Trophoblast cell (in vitro differentiated cells and primary cell): ENCODE measurements around the gene METTL23.

Experiments
- DNase-seq, 2 donors: peaks; one replicate each; pipeline ENCODE4 v3.0.0-alpha.2; 2016
- H2AFZ ChIP-seq: 2 replicates; pipeline ENCODE4 v1.6.1; 2013; ENCODE audit warnings: low read length, moderate library complexity, mild to moderate bottlenecking; ENCODE audit not compliant: insufficient read depth, poor library complexity
- H2AK5ac ChIP-seq: 2 replicates; pipeline ENCODE4 v1.6.1; 2013; ENCODE audit warnings: mild to moderate bottlenecking, low read length
- H2BK120ac ChIP-seq: 2 replicates; pipeline ENCODE4 v1.6.1; 2013; ENCODE audit warnings: low read length, mild to moderate bottlenecking, moderate library complexity; ENCODE audit not compliant: insufficient read depth, poor library complexity
- H2BK12ac ChIP-seq: 2 replicates; pipeline ENCODE4 v1.6.1; 2013; ENCODE audit warnings: mild to moderate bottlenecking, low read length, moderate library complexity
- H2BK5ac ChIP-seq: 2 replicates; pipeline ENCODE4 v1.6.1; 2013; ENCODE audit warnings: low read length, low read depth, moderate library complexity, mild to moderate bottlenecking; ENCODE audit not compliant: poor library complexity
- H3K14ac ChIP-seq: 2 replicates; pipeline ENCODE4 v1.6.1; 2013; ENCODE audit warnings: mild to moderate bottlenecking, low read length
- H3K18ac ChIP-seq: 2 replicates; pipeline ENCODE4 v1.6.1; 2013; ENCODE audit warnings: mild to moderate bottlenecking, low read length
- H3K23ac ChIP-seq: 2 replicates; pipeline ENCODE4 v1.6.1; 2013; ENCODE audit warnings: low read length
- H3K27ac ChIP-seq: 2 replicates; pipeline ENCODE4 v1.5.1; 2013; ENCODE audit warnings: low read depth, mild to moderate bottlenecking, inconsistent platforms, low read length, moderate library complexity
- H3K27me3 ChIP-seq: 2 replicates; pipeline ENCODE4 v1.6.1; 2013; ENCODE audit warnings: inconsistent platforms, mild to moderate bottlenecking, low read length, moderate library complexity; ENCODE audit not compliant: insufficient read depth
- H3K36me3 ChIP-seq, 2 experiments: 1 replicate in 1 of 2; 2 replicates in 1 of 2; pipeline ENCODE4 v1.6.1; 2013; ENCODE audit warnings: low read length in 2 of 2, mild to moderate bottlenecking in 2 of 2, moderate library complexity in 1 of 2; ENCODE audit not compliant: insufficient read depth in 2 of 2, control insufficient read depth in 1 of 2
- H3K4ac ChIP-seq: 2 replicates; pipeline ENCODE4 v1.6.1; 2013; ENCODE audit warnings: low read depth, mild to moderate bottlenecking, low read length, moderate library complexity
- H3K4me1 ChIP-seq, 2 experiments: 1 replicate in 1 of 2; 2 replicates in 1 of 2; pipeline ENCODE4 v1.6.1; 2013; ENCODE audit warnings: low read length in 2 of 2, mild to moderate bottlenecking in 2 of 2, moderate library complexity in 1 of 2; ENCODE audit not compliant: insufficient read depth in 2 of 2, control insufficient read depth in 1 of 2
- H3K4me2 ChIP-seq: 2 replicates; pipeline ENCODE4 v1.6.1; 2013; ENCODE audit warnings: inconsistent platforms, mild to moderate bottlenecking, low read length, moderate library complexity
- H3K4me3 ChIP-seq: 2 replicates; pipeline ENCODE4 v1.5.1; 2013; ENCODE audit warnings: mild to moderate bottlenecking, low read depth, low read length, inconsistent platforms
- H3K79me1 ChIP-seq: one replicate; pipeline ENCODE4 v1.6.1; 2013; ENCODE audit warnings: low read length
- H3K79me2 ChIP-seq: 2 replicates; pipeline ENCODE4 v1.6.1; 2013; ENCODE audit warnings: low read length, mild to moderate bottlenecking; ENCODE audit not compliant: control insufficient read depth, insufficient read depth, poor library complexity
- H3K9ac ChIP-seq: 2 replicates; pipeline ENCODE4 v1.6.1; 2013; ENCODE audit warnings: mild to moderate bottlenecking, low read length
- H3K9me3 ChIP-seq: 2 replicates; pipeline ENCODE4 v1.6.1; 2013; ENCODE audit warnings: low read depth, mild to moderate bottlenecking, control low read depth, inconsistent platforms, low read length; ENCODE audit not compliant: insufficient read depth
- H4K12ac ChIP-seq: 2 replicates; pipeline ENCODE4 v1.6.1; 2013; ENCODE audit warnings: low read depth, mild to moderate bottlenecking, low read length, moderate library complexity
- H4K8ac ChIP-seq: 2 replicates; pipeline ENCODE4 v1.6.1; 2013; ENCODE audit warnings: low read depth, mild to moderate bottlenecking, low read length, moderate library complexity
- H4K91ac ChIP-seq: one replicate; pipeline ENCODE4 v1.6.1; 2013; ENCODE audit warnings: low read depth, mild to moderate bottlenecking, low read length, moderate library complexity
- WGBS: extraction: QIAGEN DNeasy Blood & Tissue Kit; methylation state at CpG from one replicate; pipeline ENCODE4 v1.1.7; 2013; ENCODE audit warnings: missing lambda C conversion rate; ENCODE audit not compliant: insufficient read length, insufficient coverage; ENCODE audit errors: extremely low coverage; 5-methylcytosine and 5-hydroxymethylcytosine counted together

METTL23 gene

GRCh38 chr17:76748657-76749056 is 22.0 kb downstream of the METTL23 start:
- no peak overlapping the region for H3K4me2 ChIP-seq
- H3K23ac ChIP-seq, result no peak overlapping the region
- no peaks in the 10 kb centered on the region for H3K27me3 ChIP-seq
- H2BK5ac ChIP-seq, result no peak overlapping the region
- H4K12ac ChIP-seq, result no peak overlapping the region
- no peak overlapping the region for H2BK12ac ChIP-seq
- no peak overlapping the region for H3K4ac ChIP-seq
- H3K18ac ChIP-seq, result no peak overlapping the region
- no peak for DNase-seq
- H3K27ac ChIP-seq, result no peak overlapping the region
- H2AFZ ChIP-seq, result no peak overlapping the region
- no peak overlapping the region for H4K91ac ChIP-seq
- no peaks in the 10 kb centered on the region for H3K79me1 ChIP-seq
- H3K36me3 ChIP-seq, result peaks cover 11 to 19% of the 10 kb centered on the region in 2 experiments
- no peak overlapping the region for H3K9ac ChIP-seq
- no peaks in the 10 kb centered on the region for H3K9me3 ChIP-seq
- no peak overlapping the region for H2AK5ac ChIP-seq
- no peak overlapping the region for H2BK120ac ChIP-seq
- H3K4me3 ChIP-seq, result no peak overlapping the region
- WGBS, result no CpG with 5 or more reads among the region's 1 CpG
- H3K79me2 ChIP-seq, result no peaks in the 10 kb centered on the region
- H3K14ac ChIP-seq, result no peak overlapping the region
- H3K4me1 ChIP-seq, result no peaks in the 10 kb centered on the region
- no peak overlapping the region for H4K8ac ChIP-seq

DNA sequence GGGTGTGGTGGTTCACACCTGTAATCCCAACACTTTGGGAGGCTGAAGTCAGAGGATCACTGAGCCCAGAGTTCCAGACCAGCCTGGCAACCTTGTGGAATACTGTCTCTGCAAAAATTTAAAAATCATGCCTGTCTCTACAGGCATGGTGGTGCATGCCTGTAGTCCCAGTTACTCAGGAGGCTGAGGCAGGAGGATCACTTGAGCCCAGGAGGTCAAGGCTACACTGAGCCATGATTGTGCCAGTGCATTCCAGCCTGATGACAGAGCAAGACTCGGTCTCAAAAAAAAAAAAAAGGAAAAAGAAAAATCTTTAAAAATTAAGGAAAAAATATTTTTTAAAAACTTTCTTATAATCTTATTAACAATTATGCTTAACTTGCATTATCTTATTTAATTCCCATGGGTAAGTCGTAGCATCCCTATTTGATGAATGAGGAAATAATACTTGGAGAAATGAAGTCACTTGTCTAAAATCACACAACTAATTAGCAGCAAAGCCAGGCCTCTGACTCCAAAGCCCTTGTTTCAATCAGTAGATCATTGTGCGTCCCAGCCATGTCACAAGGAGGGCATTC is 24.9 kb downstream of the METTL23 start:
- no peak overlapping the region for H3K4me3 ChIP-seq
- H3K4me2 ChIP-seq, result no peak overlapping the region
- H3K9ac ChIP-seq, result no peak overlapping the region
- H3K9me3 ChIP-seq, result no peaks in the 10 kb centered on the region
- H2BK12ac ChIP-seq, result no peak overlapping the region
- no peak overlapping the region for H3K18ac ChIP-seq
- no peak overlapping the region for H4K91ac ChIP-seq
- no peak overlapping the region for H3K23ac ChIP-seq
- H3K27ac ChIP-seq, result no peak overlapping the region
- H3K14ac ChIP-seq, result no peak overlapping the region
- no peak overlapping the region for H4K8ac ChIP-seq
- H3K36me3 ChIP-seq, result peaks cover 5 to 11% of the 10 kb centered on the region in 2 experiments
- H2BK5ac ChIP-seq, result no peak overlapping the region
- H4K12ac ChIP-seq, result no peak overlapping the region
- no peaks in the 10 kb centered on the region for H3K4me1 ChIP-seq
- H3K4ac ChIP-seq, result no peak overlapping the region
- no peak overlapping the region for H2BK120ac ChIP-seq
- WGBS, result no CpG with 5 or more reads among the region's 3 CpGs
- no peaks in the 10 kb centered on the region for H3K79me2 ChIP-seq
- H3K27me3 ChIP-seq, result no peaks in the 10 kb centered on the region
- no peak overlapping the region for H2AK5ac ChIP-seq
- peak; percentile 27 to 59 for DNase-seq
- no peak overlapping the region for H2AFZ ChIP-seq
- H3K79me1 ChIP-seq, result no peaks in the 10 kb centered on the region

GRCh38 chr17:76752006-76752405 is 25.4 kb downstream of the METTL23 start:
- Histone ChIP-seq H3K9me3 (no peaks in the 10 kb centered on the region), H3K23ac (no peak overlapping the region), H4K12ac (no peak overlapping the region), H3K36me3 (peaks cover 6 to 11% of the 10 kb centered on the region in 2 experiments), H2AFZ (no peak overlapping the region), H3K14ac (no peak overlapping the region), H2BK120ac (no peak overlapping the region), H3K4ac (no peak overlapping the region), H3K4me3 (no peak overlapping the region), H2BK5ac (no peak overlapping the region), H3K27ac (no peak overlapping the region), H4K8ac (no peak overlapping the region), H2AK5ac (no peak overlapping the region), H2BK12ac (no peak overlapping the region), H3K27me3 (no peaks in the 10 kb centered on the region), H3K4me1 (no peaks in the 10 kb centered on the region), H3K9ac (no peak overlapping the region), H3K79me2 (no peaks in the 10 kb centered on the region), H4K91ac (no peak overlapping the region), H3K79me1 (no peaks in the 10 kb centered on the region), H3K18ac (no peak overlapping the region), H3K4me2 (no peak overlapping the region)
- no peak for DNase-seq
- WGBS, result no CpG with 5 or more reads among the region's 4 CpGs

DNA sequence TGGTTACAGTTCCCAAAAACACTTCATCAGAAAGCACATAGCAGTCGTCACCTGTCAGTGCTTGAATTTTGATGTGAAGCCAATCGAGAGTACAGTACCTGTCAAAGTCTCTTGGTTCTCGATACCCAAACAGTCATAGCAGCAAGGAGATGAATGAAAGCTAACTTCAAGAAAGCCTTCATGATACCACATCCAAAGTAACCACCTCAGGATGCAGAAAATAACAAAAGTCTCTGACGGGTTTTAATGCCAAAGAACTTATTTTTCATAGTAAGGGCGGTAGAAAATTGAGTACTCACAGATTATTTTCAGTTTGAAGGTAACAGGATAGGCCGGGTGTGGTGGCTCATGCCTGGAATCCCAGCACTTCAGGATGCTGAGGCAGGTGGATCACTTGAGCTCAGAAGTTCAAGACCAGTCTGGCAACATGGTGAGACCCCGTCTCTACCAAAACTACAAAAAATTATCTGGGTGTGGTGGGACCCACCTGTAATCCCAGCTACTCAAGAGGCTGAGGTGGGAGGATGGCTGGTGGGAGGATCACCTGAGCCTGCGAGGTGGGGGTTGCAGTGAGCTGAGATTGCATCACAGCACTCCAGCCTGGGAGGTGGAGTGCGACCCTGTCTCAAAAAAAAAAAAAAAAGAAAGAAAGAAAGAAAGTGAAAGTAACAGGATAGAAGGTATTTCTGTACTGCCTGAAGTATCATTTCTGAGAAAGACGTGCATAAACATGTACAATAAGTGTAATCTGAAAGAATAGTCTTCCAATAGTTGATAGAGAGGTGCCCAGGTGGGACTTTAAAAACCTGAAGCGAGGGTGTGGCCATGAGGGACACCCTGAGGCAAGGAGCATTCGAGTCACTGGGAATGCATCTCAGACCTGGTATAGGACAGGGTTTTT is 26.7 kb downstream of the METTL23 start:
- Histone ChIP-seq H3K4ac (no peak overlapping the region), H3K27me3 (no peaks in the 10 kb centered on the region), H3K9me3 (no peaks in the 10 kb centered on the region), H3K18ac (no peak overlapping the region), H3K4me2 (no peak overlapping the region), H3K4me1 (no peaks in the 10 kb centered on the region), H3K4me3 (no peak overlapping the region), H2AFZ (no peak overlapping the region), H3K23ac (no peak overlapping the region), H4K12ac (no peak overlapping the region), H4K91ac (no peak overlapping the region), H3K36me3 (peaks cover 8 to 9% of the 10 kb centered on the region in 2 experiments), H3K79me2 (no peaks in the 10 kb centered on the region), H3K27ac (no peak overlapping the region), H4K8ac (no peak overlapping the region), H2BK5ac (no peak overlapping the region), H3K9ac (no peak overlapping the region), H2BK120ac (no peak overlapping the region), H2BK12ac (no peak overlapping the region), H2AK5ac (no peak overlapping the region), H3K14ac (no peak overlapping the region), H3K79me1 (no peaks in the 10 kb centered on the region)
- peak; percentile 74 to 81 for DNase-seq
- WGBS, result no CpG with 5 or more reads among the region's 12 CpGs
